Keratinocyte (primary cell): ENCODE results near the gene HGFAC.

ENCODE experiments used
- EZH2 ChIP-seq: IDR thresholded peaks from one replicate; pipeline ENCODE4 v1.6.1; 2012; ENCODE audit warnings: inconsistent platforms, mild to moderate bottlenecking, low read length, moderate library complexity
- TF ChIP-seq, protein P1 (sequence below), 3 experiments: IDR thresholded peaks in 1 of 3; conservative IDR thresholded peaks in 1 of 3; optimal IDR thresholded peaks in 1 of 3; 2 replicates in 2 of 3; 3 replicates in 1 of 3; pipeline versions ENCODE3 to v1.5.1; 2011; ENCODE audit warnings: low read length in 3 of 3, mild to moderate bottlenecking in 3 of 3, moderate library complexity in 2 of 3, control low read depth in 1 of 3, inconsistent platforms in 1 of 3; ENCODE audit not compliant: insufficient read depth in 2 of 3; ENCODE audit errors: extremely low read depth in 1 of 3

DNA sequence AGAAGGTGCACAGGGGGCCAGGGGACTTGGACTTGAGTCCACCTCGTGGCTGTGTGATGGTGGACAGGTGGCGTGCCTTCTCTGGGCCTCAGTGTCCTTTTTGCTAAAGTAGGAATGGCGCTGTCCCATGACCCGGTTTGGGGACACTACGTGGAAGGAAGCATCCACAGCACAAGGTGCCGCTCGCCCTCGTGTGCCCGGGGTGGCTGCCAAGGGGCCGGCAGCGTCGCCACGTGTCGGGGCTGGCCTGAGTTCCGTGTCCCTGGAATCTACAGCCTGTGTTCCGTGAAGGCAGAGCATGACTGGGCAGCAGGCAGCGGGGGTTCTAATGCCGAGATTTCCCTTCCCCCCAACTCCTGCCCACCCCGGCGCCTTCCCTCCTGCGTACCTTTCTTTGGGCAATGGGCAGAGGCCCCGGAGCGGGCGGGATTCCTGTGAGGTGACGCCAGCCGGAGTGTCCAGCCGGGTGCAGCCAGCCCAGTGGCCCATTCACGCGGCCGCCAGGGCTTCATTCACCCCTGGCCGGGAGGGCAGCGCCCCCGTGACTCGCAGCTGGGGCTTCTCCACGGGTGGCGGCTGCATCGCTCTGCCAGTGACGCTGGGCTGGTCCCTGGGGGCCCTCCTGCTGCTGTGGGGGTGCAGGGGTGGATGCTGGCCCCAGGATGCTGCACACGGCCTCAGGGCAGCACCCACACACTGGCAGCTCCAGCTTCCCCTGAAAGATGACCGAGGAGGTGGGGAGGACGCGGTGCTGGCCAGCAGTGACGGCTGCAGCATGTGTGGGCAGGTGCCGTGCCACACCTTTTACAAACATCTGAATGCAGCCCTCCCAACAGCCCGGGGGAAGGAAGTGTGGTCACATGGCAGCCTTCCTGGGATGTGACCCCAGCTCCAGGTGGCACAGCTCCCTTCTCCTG is 42.5 kb downstream of the HGFAC start:
- no peak for TF ChIP-seq EZH2
- TF ChIP-seq, protein P1, sequence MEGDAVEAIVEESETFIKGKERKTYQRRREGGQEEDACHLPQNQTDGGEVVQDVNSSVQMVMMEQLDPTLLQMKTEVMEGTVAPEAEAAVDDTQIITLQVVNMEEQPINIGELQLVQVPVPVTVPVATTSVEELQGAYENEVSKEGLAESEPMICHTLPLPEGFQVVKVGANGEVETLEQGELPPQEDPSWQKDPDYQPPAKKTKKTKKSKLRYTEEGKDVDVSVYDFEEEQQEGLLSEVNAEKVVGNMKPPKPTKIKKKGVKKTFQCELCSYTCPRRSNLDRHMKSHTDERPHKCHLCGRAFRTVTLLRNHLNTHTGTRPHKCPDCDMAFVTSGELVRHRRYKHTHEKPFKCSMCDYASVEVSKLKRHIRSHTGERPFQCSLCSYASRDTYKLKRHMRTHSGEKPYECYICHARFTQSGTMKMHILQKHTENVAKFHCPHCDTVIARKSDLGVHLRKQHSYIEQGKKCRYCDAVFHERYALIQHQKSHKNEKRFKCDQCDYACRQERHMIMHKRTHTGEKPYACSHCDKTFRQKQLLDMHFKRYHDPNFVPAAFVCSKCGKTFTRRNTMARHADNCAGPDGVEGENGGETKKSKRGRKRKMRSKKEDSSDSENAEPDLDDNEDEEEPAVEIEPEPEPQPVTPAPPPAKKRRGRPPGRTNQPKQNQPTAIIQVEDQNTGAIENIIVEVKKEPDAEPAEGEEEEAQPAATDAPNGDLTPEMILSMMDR (optimal IDR thresholded peaks at IDR 0.05 in 1 of 3, IDR thresholded peaks at IDR 0.05 in 1 of 3, conservative IDR thresholded peaks at IDR 0.05 in 1 of 3; ENCODE audit: extremely low read depth in 1 of 3, insufficient read depth in 2 of 3, low read length in 3 of 3) = no peak
